Germinal center (tissue), 1 donor: ENCODE results near the gene BACH2.
"Not testable (repeated sequence)": the region's sequence is repeated elsewhere in the genome, so short reads cannot be mapped to it uniquely, and the experiment has no call there.

ENCODE experiments used
- DNase-seq: peaks from one replicate; pipeline ENCODE4 v3.0.0; 2012; ENCODE audit warnings: mixed read lengths, low spot score

The BACH2 gene

DNA sequence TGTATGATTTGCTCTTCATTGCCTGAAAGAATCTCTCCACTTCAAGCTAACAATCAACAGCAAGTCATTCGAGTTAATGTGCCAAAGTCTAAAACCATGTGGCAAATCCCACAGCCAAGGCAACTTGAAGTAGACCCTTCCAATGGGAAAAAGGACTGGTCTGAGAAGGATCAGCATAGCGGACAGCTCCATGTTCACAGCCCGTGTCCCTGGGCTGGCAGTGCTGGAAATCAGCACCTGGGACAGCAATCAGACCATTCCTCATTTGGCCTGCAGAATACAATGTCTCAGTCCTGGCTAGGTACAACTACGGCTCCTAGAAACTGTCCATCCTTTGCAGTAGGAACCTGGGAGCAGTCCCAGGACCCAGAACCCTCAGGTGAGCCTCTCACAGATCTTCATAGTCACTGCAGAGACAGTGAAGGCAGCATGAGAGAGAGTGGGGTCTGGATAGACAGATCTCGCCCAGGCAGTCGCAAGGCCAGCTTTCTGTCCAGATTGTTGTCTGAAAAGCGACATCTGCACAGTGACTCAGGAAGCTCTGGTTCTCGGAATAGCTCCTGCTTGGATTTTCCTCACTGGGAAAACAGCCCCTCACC lies 401.3 kb downstream of the BACH2 start:
- DNase-seq, result no peak

DNA sequence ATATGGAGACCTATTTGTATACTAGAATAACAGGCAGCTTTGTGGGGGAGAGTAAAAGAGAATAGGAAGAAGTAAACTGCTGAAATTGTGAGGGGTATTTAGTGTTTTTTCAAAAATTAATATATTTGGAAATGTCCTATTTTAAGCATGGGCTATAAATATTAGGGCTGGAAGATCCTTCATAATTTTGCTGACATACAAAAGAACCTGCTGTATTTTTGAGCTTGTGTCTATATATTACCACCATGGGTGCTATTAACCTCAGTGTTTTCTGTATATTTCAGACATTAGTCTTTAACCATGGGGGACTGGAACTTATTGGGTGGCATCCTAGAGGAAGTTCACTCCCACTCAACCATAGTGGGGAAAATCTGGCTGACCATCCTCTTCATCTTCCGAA lies 402.5 kb downstream of the BACH2 start, which contains the start of gene GJA10:
TSS of gene GJA10 (plus strand) at position 301 of the 400 bp plus-strand sequence. CDS start at position 301, 0 bp downstream.
- no peak for DNase-seq

DNA sequence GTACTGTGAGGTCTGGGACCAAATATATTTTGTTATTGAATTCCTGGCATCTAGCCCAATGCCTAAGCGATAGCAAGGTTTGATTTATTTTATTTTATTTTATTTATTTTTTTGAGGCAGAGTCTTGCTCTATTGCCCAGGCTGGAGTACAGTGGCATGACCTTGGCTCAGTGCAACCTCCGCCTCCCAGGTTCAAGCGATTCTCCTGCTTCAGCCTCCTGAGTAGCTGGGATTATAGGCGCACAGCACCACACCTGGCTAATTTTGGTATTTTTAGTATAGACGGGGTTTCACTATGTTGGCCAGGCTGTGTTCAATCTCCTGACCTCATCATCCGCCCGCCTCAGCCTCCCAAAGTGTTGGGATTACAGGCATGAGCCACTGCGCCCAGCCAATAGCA lies 404.1 kb downstream of the BACH2 start:
- not testable (repeated sequence) for DNase-seq

DNA sequence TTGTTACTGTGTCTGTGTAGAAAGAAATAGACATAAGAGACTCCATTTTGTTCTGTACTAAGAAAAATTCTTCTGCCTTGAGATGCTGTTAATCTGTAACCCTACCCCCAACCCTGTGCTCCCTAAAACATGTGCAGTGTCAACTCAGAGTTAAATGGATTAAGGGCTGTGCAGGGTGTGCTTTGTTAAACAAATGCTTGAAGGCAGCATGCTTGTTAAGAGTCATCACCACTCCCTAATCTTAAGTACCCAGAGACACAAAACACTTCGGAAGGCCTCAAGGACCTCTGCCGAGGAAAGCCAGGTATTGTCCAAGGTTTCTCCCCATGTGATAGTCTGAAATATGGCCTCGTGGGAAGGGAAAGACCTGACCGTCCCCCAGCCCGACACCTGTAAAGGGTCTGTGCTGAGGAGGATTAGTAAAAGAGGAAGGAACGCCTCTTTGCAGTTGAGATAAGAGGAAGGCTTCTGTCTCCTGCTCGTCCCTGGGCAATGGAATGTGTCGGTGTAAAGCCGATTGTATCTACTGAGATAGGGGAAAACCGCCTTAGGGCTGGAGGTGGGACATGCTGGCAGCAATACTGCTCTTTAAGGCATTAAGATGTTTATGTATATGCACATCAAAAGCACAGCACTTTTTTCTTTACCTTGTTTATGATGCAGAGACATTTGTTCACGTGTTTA lies 405.7 kb downstream of the BACH2 start:
- not testable (repeated sequence) for DNase-seq

DNA sequence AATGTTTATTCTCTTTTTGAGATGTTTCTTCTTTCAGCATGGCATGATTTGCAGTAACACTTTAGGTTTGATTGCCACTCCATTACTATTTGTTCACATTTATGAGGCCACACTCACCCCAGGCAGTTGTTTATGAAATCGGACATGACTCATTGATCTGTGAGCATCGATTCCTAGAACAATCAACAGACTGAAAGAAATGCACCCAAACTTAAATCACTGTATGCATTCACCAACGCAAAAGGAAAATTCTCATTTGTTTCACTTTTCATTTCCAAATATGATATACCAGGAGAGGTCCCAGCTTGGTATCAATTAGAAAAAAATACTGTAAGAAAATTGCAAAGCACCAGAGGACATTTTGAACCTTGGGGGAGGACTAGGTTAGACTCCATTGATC lies 407.8 kb downstream of the BACH2 start:
- DNase-seq, result no peak

DNA sequence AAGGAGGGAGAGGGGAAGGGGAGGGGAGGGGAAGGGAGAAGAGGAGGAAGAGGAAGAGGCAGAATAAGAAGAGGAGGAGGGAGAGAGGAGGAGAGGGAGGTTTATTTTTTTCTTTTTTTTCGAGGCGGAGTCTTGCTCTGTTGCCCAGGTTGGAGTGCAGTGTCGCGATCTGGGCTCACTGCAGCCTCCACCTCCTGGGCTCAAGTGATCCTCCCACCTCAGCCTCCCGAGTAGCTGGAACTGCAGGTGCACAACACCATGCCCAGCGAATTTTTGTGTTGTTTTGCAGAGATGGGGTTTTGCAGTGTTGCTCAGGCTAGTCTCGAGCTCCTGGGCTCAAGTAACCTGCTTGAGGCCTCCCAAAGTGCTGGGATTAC lies 408.5 kb downstream of the BACH2 start:
- no peak for DNase-seq

DNA sequence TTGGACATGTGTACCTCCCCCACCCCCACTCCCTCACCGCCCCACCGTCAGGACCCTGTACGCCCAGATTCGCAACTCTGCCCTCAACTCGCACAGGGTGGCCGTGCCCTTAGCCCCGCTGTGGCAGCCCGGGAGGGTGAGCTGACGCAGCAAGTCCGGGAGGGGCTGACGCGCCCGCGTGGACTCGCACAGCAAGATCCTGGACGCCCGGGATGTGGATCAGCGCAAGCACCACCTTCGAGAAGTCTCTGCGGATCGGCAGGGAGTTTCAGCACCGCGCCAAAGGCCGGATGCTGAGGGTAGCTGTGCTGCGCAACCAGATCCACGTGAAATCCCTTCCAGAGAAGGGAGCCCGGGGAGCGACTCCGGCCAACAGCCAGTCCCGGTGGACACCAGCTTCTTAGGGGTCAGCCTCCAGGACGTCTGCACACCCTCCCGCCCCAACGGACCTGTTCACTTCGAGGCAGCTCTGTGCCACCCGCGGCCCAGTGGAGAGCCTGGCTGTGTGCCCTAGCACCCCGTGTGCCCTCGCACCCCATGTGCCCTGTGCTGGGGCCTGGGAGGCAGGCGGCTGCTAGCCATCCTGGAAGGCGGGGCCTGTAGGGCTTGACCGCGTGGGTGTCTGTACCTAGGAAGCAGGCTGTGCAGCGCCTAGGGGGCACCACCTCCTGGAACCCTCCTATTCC lies 409.0 kb downstream of the BACH2 start:
- DNase-seq, result no peak

DNA sequence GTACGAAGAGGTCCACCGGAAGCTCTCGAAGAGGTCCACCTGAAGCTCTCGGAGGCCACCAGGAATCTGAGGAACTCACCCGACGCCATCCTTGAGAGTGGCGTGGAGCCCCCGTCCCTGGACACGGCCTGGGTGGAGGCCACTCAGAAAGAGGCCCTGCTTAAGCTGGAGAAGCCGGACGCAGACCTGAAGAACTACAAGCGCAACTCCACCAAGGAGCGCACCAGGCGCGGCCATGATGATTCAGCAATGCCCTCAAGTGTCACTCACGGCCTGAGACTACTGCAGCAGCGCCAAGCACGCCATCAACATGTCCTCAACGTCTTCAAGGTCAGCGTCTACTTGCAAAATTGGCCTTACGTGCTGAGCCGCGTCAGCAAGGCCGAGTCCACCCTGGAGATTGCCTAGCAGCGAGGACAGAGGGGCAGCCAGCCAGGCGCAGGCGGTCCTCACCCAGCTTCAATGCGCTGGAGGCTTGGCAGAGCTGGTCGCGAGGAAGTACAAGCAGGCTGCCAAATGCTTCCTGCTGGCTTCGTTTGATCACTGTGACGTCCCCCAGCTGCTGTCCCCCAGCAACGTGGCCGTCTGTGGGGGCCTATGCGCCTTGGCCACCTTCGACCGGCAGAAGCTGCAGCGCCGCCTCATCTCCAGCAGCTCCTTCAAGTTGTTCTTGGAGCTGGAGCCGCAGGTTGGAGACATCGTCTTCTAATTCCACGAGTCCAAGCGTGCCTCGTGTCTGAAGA lies 410.1 kb downstream of the BACH2 start:
- no peak for DNase-seq
